Smooth muscle cell (in vitro differentiated cells): ENCODE measurements around the gene PKP2. TPM values are rescaled to one million over a fixed set of nuclear protein-coding genes. Genes with fewer than 3 reads are reported as not detected.
A peak's percentile ranks its signal among the peaks of the same experiment; 100 is the strongest.

ENCODE experiments used
- DNase-seq: peaks from one replicate; lab custom pipeline; 2025; ENCODE audit not compliant: unreplicated experiment; lab: John Stamatoyannopoulos, UW
- H2AFZ ChIP-seq: fragments of 200-600 bp; sonication (generic); 2 replicates; pipeline ENCODE4 v1.6.0; 2016; ENCODE audit warnings: antibody characterized with exemption, low read depth, mild to moderate bottlenecking
- H3F3A ChIP-seq: fragments of 200-600 bp; sonication (generic); 2 replicates; pipeline ENCODE4 v1.6.0; 2017; ENCODE audit warnings: antibody characterized with exemption, low read depth
- H3K27ac ChIP-seq: fragments of 200-600 bp; sonication (generic); 2 replicates; pipeline ENCODE4 v1.5.1; 2016; ENCODE audit warnings: low read depth, mild to moderate bottlenecking
- H3K27me3 ChIP-seq: fragments of 200-600 bp; sonication (generic); 2 replicates; pipeline ENCODE4 v1.6.1; 2016; ENCODE audit warnings: low read depth, mild to moderate bottlenecking
- H3K36me3 ChIP-seq: fragments of 200-600 bp; sonication (generic); 2 replicates; pipeline ENCODE4 v1.5.1; 2016; ENCODE audit warnings: low read depth
- H3K4me1 ChIP-seq: fragments of 200-600 bp; sonication (generic); 2 replicates; pipeline ENCODE4 v1.5.1; 2016; ENCODE audit warnings: low read depth
- H3K4me2 ChIP-seq: fragments of 200-600 bp; sonication (generic); 2 replicates; pipeline ENCODE4 v1.6.0; 2016; ENCODE audit warnings: mild to moderate bottlenecking
- H3K4me3 ChIP-seq: fragments of 200-600 bp; sonication (generic); 2 replicates; pipeline ENCODE4 v1.5.1; 2016; ENCODE audit warnings: mild to moderate bottlenecking
- H3K79me2 ChIP-seq: fragments of 200-600 bp; sonication (generic); 2 replicates; pipeline ENCODE4 v1.6.0; 2016; ENCODE audit warnings: low read depth, mild to moderate bottlenecking
- H3K9ac ChIP-seq: fragments of 200-600 bp; sonication (generic); 2 replicates; pipeline ENCODE4 v1.6.0; 2016; ENCODE audit warnings: low read depth
- H3K9me3 ChIP-seq: fragments of 200-600 bp; sonication (generic); replicated peaks from 2 replicates; pipeline ENCODE4 v1.5.1; 2016; ENCODE audit warnings: low read depth
- H4K20me1 ChIP-seq: fragments of 200-600 bp; sonication (generic); 2 replicates; pipeline ENCODE4 v1.6.0; 2016; ENCODE audit warnings: low read depth
- WGBS: methylation state at CpG from one replicate; pipeline ENCODE4 v1.1.7; 2016; ENCODE audit warnings: low lambda C conversion rate; 5-methylcytosine and 5-hydroxymethylcytosine counted together
- polyA plus RNA-seq: library from polyadenylated mRNA; unstranded; fragments of >200 nt; fragmentation: Nextera tagmentation; extraction: Ambion mirVana; gene quantifications from 2 replicates; pipeline ENCODE4 v1.2.1, GENCODE V29; 2016
- total RNA-seq: library from RNA; depleted of rRNA; stranded (reverse); fragments of >200 nt; gene quantifications from 2 replicates; pipeline ENCODE4 v1.2.3, GENCODE V29; 2014
- TF ChIP-seq, protein P1 (sequence below): fragments of 200-600 bp; sonication (generic); IDR thresholded peaks from 2 replicates; pipeline ENCODE4 v1.5.1; 2017; ENCODE audit warnings: borderline replicate concordance, mild to moderate bottlenecking, antibody characterized with exemption; ENCODE audit not compliant: insufficient read depth, poor library complexity, severe bottlenecking

Gene PKP2
- total and polyA plus RNA-seq, 2 experiments from 2014 or later = 7.3 to 22.3 TPM

DNA sequence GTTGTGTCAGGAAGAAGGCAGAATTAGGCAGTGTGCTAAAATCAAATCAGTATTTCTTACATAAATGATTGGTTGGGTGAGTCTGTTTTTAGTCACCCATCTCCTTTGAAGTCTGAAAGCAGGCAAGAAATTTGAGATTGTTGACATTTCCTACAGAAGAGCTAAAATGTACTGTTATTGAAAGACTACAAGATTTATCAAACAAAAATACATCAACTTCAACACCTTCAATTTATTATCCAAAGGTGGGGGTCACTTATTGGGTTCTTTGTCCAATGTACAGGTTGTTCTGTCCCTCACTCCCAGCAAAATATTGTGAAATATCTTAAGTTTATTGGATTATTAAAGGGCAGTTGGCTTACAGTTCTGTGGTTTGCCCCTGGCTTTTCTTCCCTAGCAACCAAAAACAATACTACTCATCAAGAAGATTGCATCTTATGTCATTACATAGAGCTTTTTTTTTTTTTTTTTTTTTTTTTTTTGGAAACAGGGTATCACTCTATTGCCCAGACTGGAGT lies 20.6 kb upstream of the PKP2 start:
- DNase-seq = no peak
- peak overlapping the region; percentile 22 for H3K27ac ChIP-seq

DNA sequence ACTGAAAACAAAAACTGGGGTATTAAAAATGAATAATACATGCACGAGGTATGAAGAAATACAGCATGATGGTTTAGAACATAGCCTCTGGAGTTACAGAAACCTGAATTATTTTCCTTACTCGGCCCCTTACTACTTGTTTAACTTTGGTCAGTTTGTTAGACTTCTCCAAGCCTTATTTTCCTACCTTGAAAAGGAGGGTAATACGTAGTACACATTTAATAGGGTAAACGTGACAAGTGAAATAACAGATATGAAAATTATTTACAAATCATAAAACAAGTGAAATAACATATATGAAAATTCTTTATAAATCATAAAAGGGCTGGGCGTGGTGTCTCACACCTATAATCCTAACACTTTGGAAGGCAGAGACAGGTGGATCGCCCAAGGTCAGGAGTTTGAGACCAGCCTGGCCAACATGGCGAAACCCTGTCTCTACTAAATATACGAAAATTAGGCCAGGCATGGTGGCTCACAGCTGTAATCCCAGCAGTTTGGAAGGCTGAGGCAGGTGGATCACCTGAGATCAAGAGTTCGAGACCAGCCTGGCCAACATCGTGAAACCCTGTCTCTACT lies 11.4 kb upstream of the PKP2 start:
- H4K20me1 ChIP-seq = no peaks in the 10 kb centered on the region
- no peak overlapping the region for H2AFZ ChIP-seq
- H3K36me3 ChIP-seq = no peaks in the 10 kb centered on the region
- no peak overlapping the region for H3K4me3 ChIP-seq
- WGBS = 89% methylated on average over 10 of the region's 10 CpGs
- H3K4me2 ChIP-seq = no peak overlapping the region
- no peaks in the 10 kb centered on the region for H3K9me3 ChIP-seq
- no peaks in the 10 kb centered on the region for H3K4me1 ChIP-seq
- H3F3A ChIP-seq = no peaks in the 10 kb centered on the region
- TF ChIP-seq, protein P1, sequence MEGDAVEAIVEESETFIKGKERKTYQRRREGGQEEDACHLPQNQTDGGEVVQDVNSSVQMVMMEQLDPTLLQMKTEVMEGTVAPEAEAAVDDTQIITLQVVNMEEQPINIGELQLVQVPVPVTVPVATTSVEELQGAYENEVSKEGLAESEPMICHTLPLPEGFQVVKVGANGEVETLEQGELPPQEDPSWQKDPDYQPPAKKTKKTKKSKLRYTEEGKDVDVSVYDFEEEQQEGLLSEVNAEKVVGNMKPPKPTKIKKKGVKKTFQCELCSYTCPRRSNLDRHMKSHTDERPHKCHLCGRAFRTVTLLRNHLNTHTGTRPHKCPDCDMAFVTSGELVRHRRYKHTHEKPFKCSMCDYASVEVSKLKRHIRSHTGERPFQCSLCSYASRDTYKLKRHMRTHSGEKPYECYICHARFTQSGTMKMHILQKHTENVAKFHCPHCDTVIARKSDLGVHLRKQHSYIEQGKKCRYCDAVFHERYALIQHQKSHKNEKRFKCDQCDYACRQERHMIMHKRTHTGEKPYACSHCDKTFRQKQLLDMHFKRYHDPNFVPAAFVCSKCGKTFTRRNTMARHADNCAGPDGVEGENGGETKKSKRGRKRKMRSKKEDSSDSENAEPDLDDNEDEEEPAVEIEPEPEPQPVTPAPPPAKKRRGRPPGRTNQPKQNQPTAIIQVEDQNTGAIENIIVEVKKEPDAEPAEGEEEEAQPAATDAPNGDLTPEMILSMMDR = no peak
- no peaks in the 10 kb centered on the region for H3K27me3 ChIP-seq
- DNase-seq = no peak
- no peak overlapping the region for H3K9ac ChIP-seq
- H3K27ac ChIP-seq = no peak overlapping the region
- H3K79me2 ChIP-seq = no peaks in the 10 kb centered on the region

More for the DNA sequence above, 20.6 kb upstream of the PKP2 start:
- Histone ChIP-seq H4K20me1 (no peaks in the 10 kb centered on the region), H3K36me3 (no peaks in the 10 kb centered on the region), H2AFZ (peak overlapping the region; percentile 10), H3K9ac (peak overlapping the region; percentile 16), H3K4me2 (no peak overlapping the region), H3K27me3 (no peaks in the 10 kb centered on the region), H3K4me3 (no peak overlapping the region), H3F3A (no peaks in the 10 kb centered on the region), H3K9me3 (no peaks in the 10 kb centered on the region), H3K79me2 (no peaks in the 10 kb centered on the region), H3K4me1 (no peaks in the 10 kb centered on the region)
- TF ChIP-seq, protein P1 = no peak

DNA sequence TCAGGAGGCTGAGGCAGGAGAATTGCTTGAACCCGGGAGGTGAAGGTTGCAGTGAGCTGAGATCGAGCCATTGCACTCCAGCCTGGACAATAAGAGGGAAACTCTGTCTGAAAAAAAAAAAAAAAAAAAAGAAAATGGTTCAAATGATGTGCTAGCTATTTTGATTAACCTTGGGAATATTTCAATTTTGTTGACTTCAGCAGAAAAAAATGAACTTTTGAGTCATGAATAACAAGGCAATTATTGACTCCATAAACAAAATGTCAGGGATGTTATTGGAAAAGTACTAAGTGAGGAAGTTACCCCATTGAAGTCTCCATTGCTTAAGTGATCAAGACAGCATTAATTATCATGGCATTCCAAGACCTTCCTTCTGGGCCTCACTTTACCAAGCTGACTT lies 10.6 kb upstream of the PKP2 start:
- no peaks in the 10 kb centered on the region for H3K36me3 ChIP-seq
- H3K4me3 ChIP-seq = no peak overlapping the region
- H4K20me1 ChIP-seq = no peaks in the 10 kb centered on the region
- no peak overlapping the region for H2AFZ ChIP-seq
- no peak overlapping the region for H3K4me2 ChIP-seq
- peaks cover 2% of the 10 kb centered on the region for H3K4me1 ChIP-seq
- H3K79me2 ChIP-seq = no peaks in the 10 kb centered on the region
- H3F3A ChIP-seq = no peaks in the 10 kb centered on the region
- no peaks in the 10 kb centered on the region for H3K9me3 ChIP-seq
- H3K27me3 ChIP-seq = no peaks in the 10 kb centered on the region
- no peak overlapping the region for H3K9ac ChIP-seq
- no peak for DNase-seq
- TF ChIP-seq, protein P1 = no peak
- 63% methylated on average over 2 of the region's 2 CpGs for WGBS
- H3K27ac ChIP-seq = no peak overlapping the region
